Measurements from ENCODE around the gene EDARADD.

GRCh38 chr1:236465959-236466303 is 71.8 kb downstream of the EDARADD start:
- TF ChIP-seq CTCF (IDR thresholded peaks at IDR 0.05 in 2 of 3, conservative IDR thresholded peaks at IDR 0.05 in 1 of 3; ENCODE audit: borderline replicate concordance in 1 of 3, insufficient read depth in 1 of 3, low read depth in 2 of 3, low read length in 2 of 3), result no peak
- no peak for TF ChIP-seq CBX3 (IDR thresholded peaks at IDR 0.05; ENCODE audit: low read depth)
- TF ChIP-seq POLR2A (IDR thresholded peaks at IDR 0.05; ENCODE audit: borderline replicate concordance, extremely low read depth, insufficient read depth, insufficient read length), result no peak
- TF ChIP-seq, protein P1, sequence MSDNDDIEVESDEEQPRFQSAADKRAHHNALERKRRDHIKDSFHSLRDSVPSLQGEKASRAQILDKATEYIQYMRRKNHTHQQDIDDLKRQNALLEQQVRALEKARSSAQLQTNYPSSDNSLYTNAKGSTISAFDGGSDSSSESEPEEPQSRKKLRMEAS (IDR thresholded peaks at IDR 0.05), result no peak
- no peak for TF ChIP-seq POLR2AphosphoS5 (IDR thresholded peaks at IDR 0.05; ENCODE audit: low read depth, low read length)
- no peak for TF ChIP-seq CEBPB (IDR thresholded peaks at IDR 0.05; ENCODE audit: low read depth)
- no peak for TF ChIP-seq TCF7L2 (IDR thresholded peaks at IDR 0.05; ENCODE audit: borderline replicate concordance, extremely low read depth, insufficient read depth, insufficient read length)
- TF ChIP-seq RAD21 (IDR thresholded peaks at IDR 0.05; ENCODE audit: low read depth), result no peak
- no peak for TF ChIP-seq EZH2 (IDR thresholded peaks at IDR 0.05)

All from HCT116 (cell line).